Measurements from ENCODE around the gene MYO16.

DNA sequence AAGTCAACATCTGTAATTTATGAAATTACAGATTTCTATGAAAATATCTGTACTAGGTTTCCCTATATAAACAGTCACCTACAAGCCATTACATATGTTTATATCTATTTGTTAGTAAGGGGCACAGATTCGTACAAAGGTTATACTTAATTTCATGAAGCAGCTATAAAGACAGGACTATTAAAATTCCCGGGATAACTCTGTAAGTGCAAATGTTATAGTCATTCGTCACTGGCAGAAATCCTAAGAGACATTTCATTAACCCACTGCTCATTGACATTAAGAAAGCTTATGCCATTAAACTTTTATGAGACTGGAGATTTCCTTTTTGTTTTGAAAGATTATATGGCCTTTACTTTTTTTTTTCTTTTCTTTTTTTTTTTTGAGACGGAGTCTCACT lies 122.9 kb downstream of the MYO16 start:
- TF ChIP-seq CTCF (IDR thresholded peaks at IDR 0.05; ENCODE audit: insufficient read depth, low read length, poor library complexity, severe bottlenecking) (no peak), EZH2phosphoT487 (conservative IDR thresholded peaks at IDR 0.05; ENCODE audit: low read length) (no peak)
